A673 (cell line): ENCODE measurements around the gene QKI. TPM values are rescaled to one million over a fixed set of nuclear protein-coding genes. Genes with fewer than 3 reads are reported as not detected.

Experiments
- BruUV-seq: library from RNA; stranded (reverse); fragments of 400-500 nt; replicated peaks from 2 replicates; lab custom pipeline; 2021; lab: Mats Ljungman, UMichigan
- CTCF ChIA-PET: fragments of 300-600 bp; sonication (Branson Sonifier 250); formaldehyde crosslinking; loops from one replicate; lab custom pipeline; 2022; ENCODE audit warnings: antibody characterized with exemption; lab: Charles Lee
- POLR2A ChIA-PET: fragments of 300-600 bp; sonication (Branson Sonifier 250); formaldehyde crosslinking; loops from one replicate; lab custom pipeline; 2022; ENCODE audit warnings: antibody characterized with exemption; ENCODE audit not compliant: low non-redundant PET; lab: Charles Lee
- DNase-seq: peaks from one replicate; pipeline ENCODE4 v3.0.0-alpha.2; 2015; ENCODE audit warnings: low spot score
- H3K27ac ChIP-seq: fragments of 200-600 bp; sonication (generic); 2 replicates; pipeline ENCODE4 v1.5.1; 2016; ENCODE audit warnings: mixed run types, low read depth, mild to moderate bottlenecking, mixed read lengths, antibody characterized with exemption, low read length; ENCODE audit not compliant: poor library complexity, severe bottlenecking
- H3K27me3 ChIP-seq: fragments of 200-600 bp; sonication (generic); replicated peaks from 2 replicates; pipeline ENCODE4 v1.6.1; 2017; ENCODE audit warnings: mixed run types, low read depth, mild to moderate bottlenecking, mixed read lengths, antibody characterized with exemption, low read length; ENCODE audit not compliant: insufficient read depth, poor library complexity
- H3K36me3 ChIP-seq: fragments of 200-600 bp; sonication (generic); 2 replicates; pipeline ENCODE4 v1.6.1; 2016; ENCODE audit warnings: mixed run types, mild to moderate bottlenecking, mixed read lengths, antibody characterized with exemption, low read length; ENCODE audit not compliant: insufficient read depth, poor library complexity, severe bottlenecking
- H3K4me1 ChIP-seq: fragments of 200-600 bp; sonication (generic); 2 replicates; pipeline ENCODE4 v1.6.1; 2017; ENCODE audit warnings: mixed run types, mild to moderate bottlenecking, mixed read lengths, antibody characterized with exemption, low read length; ENCODE audit not compliant: insufficient read depth, poor library complexity, severe bottlenecking
- H3K4me3 ChIP-seq: fragments of 200-600 bp; sonication (generic); 2 replicates; pipeline ENCODE4 v1.5.1; 2016; ENCODE audit warnings: low read depth, mixed run types, mild to moderate bottlenecking, mixed read lengths, low read length; ENCODE audit not compliant: poor library complexity, severe bottlenecking
- H3K9me3 ChIP-seq: fragments of 200-600 bp; sonication (generic); 2 replicates; pipeline ENCODE4 v1.6.1; 2016; ENCODE audit warnings: mixed run types, low read depth, mild to moderate bottlenecking, mixed read lengths, antibody characterized with exemption, low read length; ENCODE audit not compliant: poor library complexity, severe bottlenecking
- CTCF ChIP-seq: fragments of 300-800, 200-600 bp; sonication (generic); conservative IDR thresholded peaks from 2 replicates; pipeline ENCODE4 v1.5.1; 2017; ENCODE audit warnings: low read depth, mild to moderate bottlenecking, antibody characterized with exemption, low read length, moderate library complexity, mixed read lengths
- EZH2 ChIP-seq: fragments of 200-600 bp; sonication (generic); IDR thresholded peaks from 2 replicates; pipeline ENCODE4 v1.6.1; 2017; ENCODE audit warnings: borderline replicate concordance, low read depth, mild to moderate bottlenecking, mixed read lengths, antibody characterized with exemption, low read length; ENCODE audit not compliant: poor library complexity, severe bottlenecking
- intact Hi-C: fragments of 100-400 bp; cut with micrococcal nuclease; formaldehyde crosslinking; loops from one replicate; pipeline ENCODE4 v1.10.0; 2022; ENCODE audit not compliant: unreplicated experiment
- total RNA-seq: library from RNA; stranded (reverse); gene quantifications from 2 replicates; pipeline ENCODE4 v1.2.3, GENCODE V29; 2021

QKI gene
- total RNA-seq, 1 experiment from 2014 or later = 128 TPM

GRCh38 chr6:163513570-163514166 lies 99.2 kb downstream of the QKI start:
- Histone ChIP-seq H3K9me3 (no peaks in the 10 kb centered on the region), H3K36me3 (no peaks in the 10 kb centered on the region), H3K4me3 (no peak overlapping the region), H3K4me1 (no peaks in the 10 kb centered on the region), H3K27me3 (no peaks in the 10 kb centered on the region), H3K27ac (no peak overlapping the region)
- ChIA-PET CTCF (no interaction called here), POLR2A (no interaction called here)
- TF ChIP-seq CTCF = no peak
- no peak for TF ChIP-seq EZH2
- no peak for DNase-seq
- no TSS peak for BruUV-seq
- intact Hi-C loops = no loop called here

GRCh38 chr6:163516908-163517307 lies 102.4 kb downstream of the QKI start:
- H3K27me3 ChIP-seq = no peaks in the 10 kb centered on the region
- no TSS peak for BruUV-seq
- no peak overlapping the region for H3K27ac ChIP-seq
- no peaks in the 10 kb centered on the region for H3K9me3 ChIP-seq
- POLR2A ChIA-PET = no interaction called here
- DNase-seq = no peak
- TF ChIP-seq CTCF (no peak), EZH2 (no peak)
- intact Hi-C loops = no loop called here
- no peaks in the 10 kb centered on the region for H3K36me3 ChIP-seq
- CTCF ChIA-PET = no interaction called here
- H3K4me3 ChIP-seq = no peak overlapping the region
- H3K4me1 ChIP-seq = peaks cover 14% of the 10 kb centered on the region

DNA sequence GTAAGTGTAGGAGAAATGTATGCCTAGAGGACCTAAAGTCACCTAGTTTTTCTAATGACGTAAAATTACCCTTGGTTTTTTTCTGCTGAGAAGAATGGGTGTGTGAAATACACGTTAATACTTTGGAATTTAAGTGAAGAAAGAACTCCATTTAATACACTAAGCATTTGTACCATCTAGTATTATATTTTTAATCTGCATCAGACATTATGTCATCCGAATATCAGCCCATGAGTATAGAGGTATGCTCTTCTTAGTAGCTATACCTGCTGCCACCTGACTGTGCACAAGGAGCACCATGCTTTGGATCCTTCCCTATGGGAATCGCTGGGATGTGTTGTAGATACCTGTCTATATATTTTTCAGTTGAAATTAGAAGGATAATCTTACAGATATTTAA lies 106.4 kb downstream of the QKI start:
- Histone ChIP-seq H3K27me3 (no peaks in the 10 kb centered on the region), H3K9me3 (no peaks in the 10 kb centered on the region), H3K36me3 (no peaks in the 10 kb centered on the region), H3K4me1 (peaks cover 20% of the 10 kb centered on the region), H3K27ac (no peak overlapping the region), H3K4me3 (no peak overlapping the region)
- no peak for DNase-seq
- ChIA-PET POLR2A (no interaction called here), CTCF (no interaction called here)
- TF ChIP-seq CTCF (no peak), EZH2 (no peak)
- BruUV-seq = no TSS peak
- intact Hi-C loops = no loop called here
